HG02981 (cell line): ENCODE data around the gene KNG1.
"Not testable (repeated sequence)": the region's sequence is repeated elsewhere in the genome, so short reads cannot be mapped to it uniquely, and the experiment has no call there.

Experiments
- ATAC-seq: cut with Tn5 transposase; IDR thresholded peaks from one replicate; pipeline ENCODE4 v1.9.1; 2021; ENCODE audit warnings: mild to moderate bottlenecking, moderate library complexity; ENCODE audit not compliant: unreplicated experiment

The KNG1 gene

DNA sequence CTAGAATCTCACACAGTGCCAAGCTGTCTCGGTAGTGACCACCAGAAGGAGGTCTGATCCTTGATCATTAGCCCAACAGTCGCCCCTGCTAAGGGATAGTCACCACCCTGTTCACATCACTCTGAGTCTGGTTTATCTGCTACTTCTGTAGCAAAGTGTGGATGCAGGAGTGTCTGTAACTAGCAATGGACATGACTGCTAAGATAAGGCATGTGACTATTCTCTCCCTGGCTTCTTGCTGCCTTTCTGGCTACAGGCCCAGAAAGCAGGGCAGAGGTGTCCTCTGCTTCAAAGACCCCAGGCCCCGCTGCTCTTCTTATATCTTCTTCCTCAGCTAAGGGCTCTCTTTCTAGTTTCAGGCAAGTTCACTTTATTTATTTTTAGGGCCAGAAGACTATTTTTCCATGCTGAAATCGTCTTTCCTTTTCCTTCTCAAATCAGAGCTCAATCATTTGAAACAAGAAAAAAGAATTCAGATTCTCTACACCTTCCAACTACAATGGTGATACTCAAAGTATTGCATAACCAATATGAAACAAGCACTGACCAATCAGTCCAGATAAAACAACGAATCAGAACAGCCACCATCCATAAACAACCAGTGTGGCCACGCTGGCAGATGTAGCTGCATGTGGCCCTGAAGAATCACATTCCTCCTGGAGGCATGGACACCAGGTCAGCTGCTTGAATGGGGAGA, 8.0 kb upstream of the KNG1 start:
- no peak for ATAC-seq

DNA sequence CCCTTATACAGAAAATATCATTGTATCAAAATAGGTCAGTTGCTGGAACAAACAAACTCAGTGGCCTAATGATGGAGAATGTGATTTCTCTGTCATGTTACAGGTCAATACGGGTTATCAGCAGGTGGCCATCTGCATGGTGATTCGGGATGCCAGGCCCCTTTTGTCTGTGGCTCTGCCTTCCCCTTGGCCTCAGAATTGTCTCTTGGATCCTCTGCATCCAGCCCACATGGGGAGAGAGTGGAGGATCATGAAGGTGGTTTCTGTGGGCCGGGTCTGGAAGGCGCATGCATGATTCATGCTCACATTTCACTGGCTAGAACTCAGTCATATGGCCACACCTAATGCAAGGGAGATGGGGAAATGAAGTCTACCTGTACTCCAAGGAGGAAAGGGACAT, 6.5 kb upstream of the KNG1 start:
- ATAC-seq, result not testable (repeated sequence)

DNA sequence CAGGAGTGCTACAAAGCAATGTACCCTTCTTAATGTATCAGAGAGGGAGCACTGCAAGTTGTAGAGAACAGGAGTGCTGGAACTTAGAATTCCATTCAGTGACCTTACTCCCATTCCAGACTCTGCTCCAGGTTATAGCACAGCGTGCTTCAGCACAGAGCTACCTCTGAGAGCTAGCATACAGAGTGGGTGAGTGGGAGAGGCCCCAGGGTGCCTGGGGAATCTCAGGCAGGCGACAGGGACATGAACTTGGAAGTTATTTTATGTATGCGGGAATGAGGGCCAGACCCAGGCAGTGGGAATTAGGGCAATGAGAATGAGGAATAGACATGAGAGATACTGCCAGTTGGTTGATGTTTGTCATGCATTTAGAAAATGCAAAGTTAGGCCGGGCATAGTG, 3.7 kb upstream of the KNG1 start:
- ATAC-seq, result no peak

DNA sequence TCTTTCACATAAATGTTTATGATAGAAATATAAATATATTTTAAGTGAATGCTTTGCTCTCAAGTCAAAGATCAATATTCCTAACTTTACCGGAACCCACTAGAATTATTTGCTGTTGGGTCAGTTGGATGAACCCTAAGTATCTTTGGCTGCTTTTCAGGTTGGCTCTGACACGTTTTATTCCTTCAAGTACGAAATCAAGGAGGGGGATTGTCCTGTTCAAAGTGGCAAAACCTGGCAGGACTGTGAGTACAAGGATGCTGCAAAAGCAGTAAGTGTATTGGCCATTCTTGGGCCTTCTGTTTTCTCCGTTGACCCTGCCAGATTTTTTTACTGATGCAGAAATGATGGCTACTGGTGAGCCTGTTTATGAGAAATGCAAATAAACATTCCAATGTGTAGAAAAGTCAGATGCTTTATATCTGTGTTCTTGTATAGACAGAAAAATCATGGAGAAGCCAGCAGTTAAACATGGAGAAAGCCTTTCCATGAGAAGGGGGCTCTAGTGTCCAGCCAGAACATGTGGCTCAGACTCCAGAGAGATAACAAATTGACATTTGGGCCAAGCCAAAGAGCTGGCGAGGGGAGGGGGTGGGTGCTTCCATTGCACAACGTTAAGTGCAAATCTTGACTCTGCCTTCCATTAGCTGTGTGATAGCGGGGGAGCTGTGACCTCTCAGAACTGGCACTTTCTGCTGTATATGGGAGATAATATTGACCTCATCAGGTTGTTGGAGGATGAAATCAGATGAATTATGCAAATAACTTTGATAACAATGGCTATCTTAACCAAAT, 3.0 kb downstream of the KNG1 start:
- no peak for ATAC-seq

DNA sequence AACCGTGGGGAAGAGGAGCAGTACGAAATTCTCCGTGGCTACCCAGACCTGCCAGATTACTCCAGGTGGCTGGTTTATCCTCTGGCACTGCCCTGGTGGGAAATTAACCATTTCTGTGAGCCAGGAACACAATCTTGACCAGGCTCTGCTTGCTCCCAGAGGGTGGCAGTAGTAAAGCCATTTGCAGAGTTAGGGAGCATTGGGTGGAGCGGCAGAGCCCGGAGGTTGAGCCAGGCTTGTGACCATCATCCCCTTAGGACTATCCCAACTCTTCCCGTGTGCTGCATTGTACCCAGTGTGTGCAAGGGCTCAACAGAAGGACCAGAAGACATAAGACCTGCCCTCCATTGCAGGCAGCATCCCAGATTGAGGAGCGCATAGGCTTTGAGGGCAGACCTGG, 5.3 kb downstream of the KNG1 start:
- ATAC-seq, result no peak

DNA sequence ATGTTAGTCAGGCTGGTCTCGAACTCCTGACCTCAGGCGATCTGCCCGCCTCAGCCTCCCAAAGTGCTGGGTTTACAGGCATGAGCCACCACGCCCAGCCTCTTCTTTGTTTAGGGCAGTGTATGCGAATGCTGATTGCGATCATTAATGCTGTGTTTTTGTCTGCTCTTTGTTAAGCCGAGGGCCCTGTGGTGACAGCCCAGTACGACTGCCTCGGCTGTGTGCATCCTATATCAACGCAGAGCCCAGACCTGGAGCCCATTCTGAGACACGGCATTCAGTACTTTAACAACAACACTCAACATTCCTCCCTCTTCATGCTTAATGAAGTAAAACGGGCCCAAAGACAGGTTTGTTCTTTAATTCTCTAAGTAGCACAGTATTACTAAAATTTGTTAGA, 7.8 kb downstream of the KNG1 start:
- no peak for ATAC-seq

GRCh38 chr3:186732169-186732766, 15.1 kb downstream of the KNG1 start:
- no peak for ATAC-seq

DNA sequence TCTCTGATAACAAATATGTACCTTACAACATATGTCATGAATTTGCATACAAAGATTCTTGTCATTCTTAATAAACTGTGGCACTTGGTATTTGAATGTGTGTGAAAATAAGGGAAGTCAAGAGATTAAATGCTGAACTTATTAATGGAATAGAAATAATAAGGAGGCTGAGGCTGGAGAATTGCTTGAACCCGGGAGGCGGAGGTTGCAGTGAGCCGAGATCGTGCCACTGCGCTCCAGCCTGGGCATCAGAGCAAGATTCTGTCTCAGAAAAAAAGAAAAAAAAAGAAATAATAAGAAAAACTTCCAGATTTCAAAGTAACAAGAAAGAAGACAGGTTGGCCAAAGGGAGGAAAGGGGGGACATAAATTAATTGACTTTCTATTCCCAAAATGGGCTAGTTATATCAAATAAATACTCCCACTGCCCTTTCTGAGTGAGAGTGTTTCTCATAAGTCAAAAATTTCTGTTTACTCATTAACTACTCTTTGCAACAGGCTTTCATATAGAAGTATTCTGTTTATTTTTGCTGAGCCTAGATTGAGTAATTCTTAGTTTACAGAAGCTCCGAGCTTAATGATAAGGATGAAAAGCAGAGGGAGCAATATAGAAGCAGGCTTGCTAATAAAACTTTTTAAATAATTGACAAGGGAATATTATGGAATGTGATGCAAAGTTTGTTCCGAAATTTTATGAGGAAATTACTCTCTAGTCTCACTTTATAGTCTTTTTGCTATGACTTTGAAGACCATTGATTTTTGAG, 25.6 kb downstream of the KNG1 start:
- no peak for ATAC-seq

- no peak for ATAC-seq
Measured at GRCh38 chr3:186743666-186744065, 26.5 kb downstream of the KNG1 start.

GRCh38 chr3:186746008-186746407, 28.8 kb downstream of the KNG1 start:
- no peak for ATAC-seq

DNA sequence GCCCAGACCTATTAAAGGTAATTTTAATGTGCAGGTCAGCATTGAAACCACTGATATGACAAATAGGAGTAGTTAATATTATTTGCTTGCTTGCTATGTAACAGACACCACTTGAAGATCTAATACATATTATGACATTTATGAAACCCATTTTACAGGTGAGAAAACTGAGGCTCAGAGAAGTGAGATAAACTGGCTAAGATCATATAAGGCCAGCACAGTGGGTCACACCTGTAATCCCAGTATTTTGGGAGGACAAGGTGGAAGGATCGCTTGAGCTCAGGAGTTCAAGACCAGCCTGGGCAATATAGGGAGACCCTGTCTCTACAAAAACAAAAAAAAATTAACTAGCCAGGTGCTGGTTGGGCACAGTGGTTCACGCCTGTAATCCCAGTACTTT, 33.2 kb downstream of the KNG1 start:
- ATAC-seq, result no peak

DNA sequence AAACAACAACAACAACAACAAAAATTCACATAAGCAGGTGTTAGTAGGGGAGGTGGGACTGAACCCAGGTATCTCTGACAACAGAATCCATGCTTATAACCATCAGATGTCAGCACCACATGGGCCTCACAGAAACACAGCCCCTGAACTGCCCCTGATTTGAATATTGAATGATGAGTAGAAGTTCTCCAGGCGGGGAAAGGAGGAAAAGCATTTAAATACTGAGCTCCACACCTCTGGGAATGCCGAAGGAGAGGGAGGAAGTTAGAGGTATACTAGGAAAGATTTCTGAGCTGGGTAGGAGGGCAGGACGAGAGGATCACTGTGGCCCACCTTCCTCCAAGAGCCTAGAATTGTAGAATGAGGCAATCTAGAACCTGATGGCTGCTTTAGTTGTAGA, 34.3 kb downstream of the KNG1 start:
- ATAC-seq, result no peak

DNA sequence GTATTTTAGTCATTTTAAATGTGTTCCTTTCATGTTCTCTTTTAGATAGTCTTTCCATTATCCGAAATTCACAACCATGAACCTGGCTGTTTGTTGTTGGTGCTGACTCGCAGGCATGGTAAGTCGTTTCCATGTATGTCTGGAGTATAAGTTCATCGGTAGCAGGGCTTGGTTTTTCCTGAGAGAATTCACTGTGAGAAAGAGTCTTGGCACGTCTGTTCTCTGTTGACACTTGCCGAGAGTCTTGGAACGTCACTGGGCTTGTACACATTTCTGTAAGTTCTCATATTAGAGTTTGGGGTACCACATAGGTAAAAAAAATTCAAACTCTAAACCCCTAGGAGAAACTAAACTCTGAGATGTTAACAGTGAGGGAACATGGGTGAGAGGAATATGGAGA, 36.8 kb downstream of the KNG1 start:
- no peak for ATAC-seq

DNA sequence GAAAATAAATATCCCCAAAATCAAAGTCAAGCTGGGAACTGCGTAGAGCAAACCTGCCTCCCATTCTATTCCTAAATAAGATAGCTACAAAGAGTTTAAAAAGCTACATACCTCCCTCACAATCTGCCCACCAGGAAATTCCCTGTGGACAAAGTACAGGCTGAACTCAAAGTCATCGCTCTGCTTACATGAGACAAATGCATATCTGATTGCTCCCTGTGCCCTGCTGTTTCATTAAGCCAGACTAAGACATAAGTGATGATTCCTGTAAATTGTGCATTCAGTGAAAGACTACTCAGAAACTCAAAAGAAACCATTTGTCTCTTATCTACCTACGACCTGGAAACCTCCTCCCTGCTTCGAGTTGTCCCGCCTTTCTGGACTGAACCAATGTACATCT, 37.7 kb downstream of the KNG1 start:
- no peak for ATAC-seq

- ATAC-seq, result no peak
Measured at GRCh38 chr3:186757214-186757613, 40.1 kb downstream of the KNG1 start.

DNA sequence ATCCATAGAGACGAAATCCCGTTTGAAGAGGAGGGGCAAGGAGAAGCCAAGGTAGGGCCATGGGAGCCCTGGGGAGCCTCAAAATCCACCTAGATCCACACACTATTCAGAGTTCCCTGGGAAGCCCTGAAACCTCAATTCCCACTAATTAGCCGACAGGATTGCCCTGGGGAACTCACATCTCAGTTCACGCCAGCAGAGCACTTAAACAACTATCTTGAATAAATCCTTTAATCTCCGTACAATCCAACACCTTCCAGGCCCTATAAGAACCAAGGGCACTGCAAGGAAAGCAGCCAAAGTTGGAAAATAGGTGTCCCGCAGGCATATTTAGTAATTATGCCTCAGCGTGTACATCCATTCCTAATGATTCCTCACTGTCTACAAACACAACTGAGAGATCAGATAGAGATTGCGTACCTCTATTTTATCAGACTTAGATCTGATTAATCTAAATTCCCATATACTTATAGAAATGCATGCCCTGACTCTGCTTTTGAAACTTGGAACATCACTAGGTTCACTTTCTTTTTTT, 40.6 kb downstream of the KNG1 start:
- no peak for ATAC-seq

DNA sequence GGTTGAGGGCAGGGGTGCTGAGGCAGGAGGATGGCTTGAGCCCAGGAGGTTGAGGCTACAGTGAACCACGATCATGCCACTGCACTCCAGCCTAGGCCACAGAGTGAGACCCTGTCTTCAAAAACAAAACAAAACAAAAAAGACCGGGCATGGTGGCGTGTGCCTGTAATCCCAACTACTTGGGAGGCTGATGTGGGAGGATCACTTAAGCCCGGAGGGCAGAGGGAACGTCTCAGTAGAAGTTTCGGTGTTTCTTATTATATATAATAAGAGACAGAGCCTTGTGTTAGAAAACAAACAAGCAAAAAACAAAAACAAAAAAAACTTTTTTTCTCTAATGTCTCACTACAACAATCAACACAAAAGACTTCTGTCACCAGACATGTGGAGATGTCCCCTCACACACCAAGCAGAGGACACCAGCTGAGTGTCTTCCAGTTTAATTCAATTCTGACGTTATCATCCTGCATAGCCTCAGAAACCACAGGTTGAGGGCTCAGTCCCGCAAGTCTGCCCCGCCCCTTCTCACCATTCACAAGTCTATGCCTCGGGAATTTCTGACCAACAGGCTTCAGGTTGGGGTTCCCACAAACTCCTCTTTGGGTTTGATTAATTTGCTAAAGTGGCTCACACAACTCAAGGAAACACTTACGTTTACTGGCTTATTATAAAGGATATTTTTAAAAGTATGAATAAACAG, 42.2 kb downstream of the KNG1 start:
- no peak for ATAC-seq

DNA sequence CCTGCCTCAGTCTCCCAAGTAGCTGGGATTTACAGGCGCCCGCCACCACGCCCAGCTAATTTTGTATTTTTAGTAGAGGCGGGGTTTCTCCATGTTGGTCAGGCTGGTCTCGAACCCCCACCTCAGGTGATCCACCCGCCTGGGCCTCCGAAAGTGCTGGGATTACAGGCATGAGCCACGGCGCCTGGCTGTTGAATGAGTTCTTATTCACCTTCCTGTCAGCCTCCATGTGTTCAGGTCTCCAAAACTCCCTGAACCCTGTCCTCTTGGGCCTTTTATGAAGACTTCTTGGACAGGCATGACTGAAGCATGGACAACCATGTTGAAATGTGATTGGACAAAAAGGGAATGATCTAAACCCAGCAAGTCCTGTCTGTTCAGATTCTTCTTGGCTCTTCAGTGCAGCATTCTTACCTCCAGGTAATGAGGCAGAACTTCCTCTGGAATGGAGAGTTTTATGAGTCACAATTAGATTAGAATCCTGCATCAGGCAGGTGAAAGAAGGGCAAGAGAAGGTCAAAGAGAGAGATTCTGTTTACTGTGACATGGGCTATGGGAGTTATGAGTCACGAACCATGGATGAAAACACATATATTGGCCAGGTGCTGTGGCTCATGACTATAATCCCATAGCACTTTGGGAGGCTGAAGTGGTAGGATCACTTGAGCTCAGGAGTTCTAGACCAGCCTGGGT, 43.1 kb downstream of the KNG1 start:
- ATAC-seq, result no peak

DNA sequence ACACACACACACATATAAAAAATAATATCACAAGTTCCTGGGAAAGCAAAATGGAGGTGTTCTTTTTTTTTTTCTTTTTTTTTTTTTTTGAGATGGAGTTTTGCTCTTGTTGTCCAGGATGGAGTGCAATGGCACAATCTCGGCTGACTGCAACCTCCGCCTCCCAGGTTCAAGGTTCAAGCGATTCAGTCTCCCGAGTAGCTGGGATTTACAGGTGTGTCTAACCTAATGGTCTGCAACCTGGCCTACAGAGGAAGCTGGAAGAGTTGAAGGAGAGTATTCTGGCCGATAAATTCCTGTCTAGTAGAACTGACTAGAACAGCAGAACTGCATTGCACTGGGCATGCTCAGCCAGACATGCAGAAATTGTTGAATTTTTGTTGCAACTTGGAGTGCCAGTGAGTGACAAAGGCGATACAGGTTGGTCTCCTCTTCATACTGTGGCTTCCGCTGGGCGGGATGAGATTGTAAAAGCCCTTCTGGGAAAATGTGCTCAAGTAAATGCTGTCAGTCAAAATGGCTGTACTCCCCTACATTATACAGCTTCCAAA, 43.8 kb downstream of the KNG1 start:
- ATAC-seq, result no peak

- peak; percentile 23 for ATAC-seq
Measured at GRCh38 chr3:186772281-186772694, 55.1 kb downstream of the KNG1 start.
